GM21360 (cell line): ENCODE data around the gene CSH1.
"Not testable (repeated sequence)": the region's sequence is repeated elsewhere in the genome, so short reads cannot be mapped to it uniquely, and the experiment has no call there.

Experiments used
- ATAC-seq: cut with Tn5 transposase; IDR thresholded peaks from one replicate; pipeline ENCODE4 v1.9.1; 2021; ENCODE audit warnings: mild to moderate bottlenecking, moderate library complexity; ENCODE audit not compliant: unreplicated experiment

The CSH1 gene

GRCh38 chr17:63907161-63907778 lies 10.9 kb upstream of the CSH1 start:
- not testable (repeated sequence) for ATAC-seq

GRCh38 chr17:63904796-63905195 lies 8.4 kb upstream of the CSH1 start:
- not testable (repeated sequence) for ATAC-seq

- not testable (repeated sequence) for ATAC-seq
Observed at GRCh38 chr17:63903787-63904201, 7.4 kb upstream of the CSH1 start.

- ATAC-seq = not testable (repeated sequence)
Observed at GRCh38 chr17:63901971-63902370, 5.6 kb upstream of the CSH1 start.

GRCh38 chr17:63898899-63899798 lies 2.8 kb upstream of the CSH1 start:
- not testable (repeated sequence) for ATAC-seq

- ATAC-seq = not testable (repeated sequence)
Observed at GRCh38 chr17:63894821-63895220, 1.6 kb downstream of the CSH1 start.

GRCh38 chr17:63894021-63894420 lies 2.4 kb downstream of the CSH1 start:
- ATAC-seq = not testable (repeated sequence)

- not testable (repeated sequence) for ATAC-seq
Observed at GRCh38 chr17:63892316-63893037, 3.9 kb downstream of the CSH1 start.

GRCh38 chr17:63889026-63889848 lies 7.1 kb downstream of the CSH1 start:
- not testable (repeated sequence) for ATAC-seq

- not testable (repeated sequence) for ATAC-seq
Observed at GRCh38 chr17:63885119-63885518, 11.3 kb downstream of the CSH1 start.

GRCh38 chr17:63882626-63883126 lies 13.7 kb downstream of the CSH1 start:
- not testable (repeated sequence) for ATAC-seq

- no peak for ATAC-seq
Observed at GRCh38 chr17:63881935-63882601, 14.3 kb downstream of the CSH1 start, which contains the start of gene GH2. Gene GH2, minus strand, starts transcription at chr17:63881944. Its CDS starts 143 bp downstream, at chr17:63881801.

- ATAC-seq = not testable (repeated sequence)
Observed at GRCh38 chr17:63881337-63881736, 15.0 kb downstream of the CSH1 start.

- ATAC-seq = no peak
Observed at GRCh38 chr17:63880706-63881105, 15.7 kb downstream of the CSH1 start.

- ATAC-seq = not testable (repeated sequence)
Observed at GRCh38 chr17:63878413-63878812, 18.0 kb downstream of the CSH1 start.

- ATAC-seq = not testable (repeated sequence)
Observed at GRCh38 chr17:63874693-63875092, 21.7 kb downstream of the CSH1 start.

GRCh38 chr17:63874061-63874626 lies 22.2 kb downstream of the CSH1 start:
- not testable (repeated sequence) for ATAC-seq

GRCh38 chr17:63873577-63873976 lies 22.8 kb downstream of the CSH1 start, which contains the start of gene CSH2:
Gene CSH2, minus strand, starts transcription at chr17:63873677. Its CDS starts 63 bp downstream, at chr17:63873614.
- ATAC-seq = not testable (repeated sequence)
